Measurements from ENCODE around the gene BIVM.

BIVM gene

GRCh38 chr13:102763741-102764140, 35.2 kb upstream of the BIVM start:
- TF ChIP-seq REST (IDR thresholded peaks at IDR 0.05; ENCODE audit: low read depth): no peak
- TF ChIP-seq EP300 (IDR thresholded peaks at IDR 0.05; ENCODE audit: borderline replicate concordance): no peak
- TF ChIP-seq ZBTB7A (IDR thresholded peaks at IDR 0.05; ENCODE audit: low read depth): no peak
- no peak for TF ChIP-seq CEBPB (IDR thresholded peaks at IDR 0.05)
- TF ChIP-seq TAF1 (IDR thresholded peaks at IDR 0.05; ENCODE audit: low read depth): no peak

GRCh38 chr13:102768909-102769308, 30.0 kb upstream of the BIVM start:
- no peak for TF ChIP-seq TEAD4 (IDR thresholded peaks at IDR 0.05)
- no peak for TF ChIP-seq YY1 (IDR thresholded peaks at IDR 0.05; ENCODE audit: low read depth)
- TF ChIP-seq NFIC (IDR thresholded peaks at IDR 0.05): no peak
- no peak for TF ChIP-seq MAX (IDR thresholded peaks at IDR 0.05)
- TF ChIP-seq TAF1 (IDR thresholded peaks at IDR 0.05; ENCODE audit: low read depth): no peak

- TF ChIP-seq CREB1 (IDR thresholded peaks at IDR 0.05; ENCODE audit: low read depth) (no peak), TEAD4 (IDR thresholded peaks at IDR 0.05) (no peak), TCF12 (IDR thresholded peaks at IDR 0.05; ENCODE audit: low read depth) (no peak), YY1 (IDR thresholded peaks at IDR 0.05; ENCODE audit: low read depth) (no peak)
Measured at GRCh38 chr13:102769679-102770078, 29.2 kb upstream of the BIVM start.

GRCh38 chr13:102770435-102770834, 28.5 kb upstream of the BIVM start:
- no peak for TF ChIP-seq REST (IDR thresholded peaks at IDR 0.05; ENCODE audit: low read depth)
- no peak for TF ChIP-seq TAF1 (IDR thresholded peaks at IDR 0.05; ENCODE audit: low read depth)
- TF ChIP-seq CEBPB (IDR thresholded peaks at IDR 0.05): no peak
- no peak for TF ChIP-seq TCF12 (IDR thresholded peaks at IDR 0.05; ENCODE audit: low read depth)
- no peak for TF ChIP-seq CREB1 (IDR thresholded peaks at IDR 0.05; ENCODE audit: low read depth)
- no peak for TF ChIP-seq RAD21 (IDR thresholded peaks at IDR 0.05; ENCODE audit: low read depth)
- TF ChIP-seq USF1 (IDR thresholded peaks at IDR 0.05): no peak
- TF ChIP-seq EGR1 (IDR thresholded peaks at IDR 0.05): no peak
- no peak for TF ChIP-seq YY1 (IDR thresholded peaks at IDR 0.05; ENCODE audit: low read depth)
- TF ChIP-seq NFIC (IDR thresholded peaks at IDR 0.05): no peak
- no peak for TF ChIP-seq EP300 (IDR thresholded peaks at IDR 0.05; ENCODE audit: borderline replicate concordance)
- no peak for TF ChIP-seq FOXM1 (IDR thresholded peaks at IDR 0.05; ENCODE audit: borderline replicate concordance, low read depth)
- no peak for TF ChIP-seq ZBTB7A (IDR thresholded peaks at IDR 0.05; ENCODE audit: low read depth)
- no peak for TF ChIP-seq MAX (IDR thresholded peaks at IDR 0.05)
- no peak for TF ChIP-seq TEAD4 (IDR thresholded peaks at IDR 0.05)

GRCh38 chr13:102771298-102772041, 27.4 kb upstream of the BIVM start:
- TF ChIP-seq EGR1 (IDR thresholded peaks at IDR 0.05): no peak
- no peak for TF ChIP-seq YY1 (IDR thresholded peaks at IDR 0.05; ENCODE audit: low read depth)
- TF ChIP-seq TAF1 (IDR thresholded peaks at IDR 0.05; ENCODE audit: low read depth): no peak
- no peak for TF ChIP-seq TCF12 (IDR thresholded peaks at IDR 0.05; ENCODE audit: low read depth)
- no peak for TF ChIP-seq CREB1 (IDR thresholded peaks at IDR 0.05; ENCODE audit: low read depth)
- no peak for TF ChIP-seq EP300 (IDR thresholded peaks at IDR 0.05; ENCODE audit: borderline replicate concordance)
- no peak for TF ChIP-seq ZBTB7A (IDR thresholded peaks at IDR 0.05; ENCODE audit: low read depth)
- no peak for TF ChIP-seq RAD21 (IDR thresholded peaks at IDR 0.05; ENCODE audit: low read depth)
- no peak for TF ChIP-seq CEBPB (IDR thresholded peaks at IDR 0.05)
- no peak for TF ChIP-seq REST (IDR thresholded peaks at IDR 0.05; ENCODE audit: low read depth)
- no peak for TF ChIP-seq TEAD4 (IDR thresholded peaks at IDR 0.05)
- TF ChIP-seq FOXM1 (IDR thresholded peaks at IDR 0.05; ENCODE audit: borderline replicate concordance, low read depth): no peak
- TF ChIP-seq USF1 (IDR thresholded peaks at IDR 0.05): no peak
- TF ChIP-seq NFIC (IDR thresholded peaks at IDR 0.05): no peak
- TF ChIP-seq MAX (IDR thresholded peaks at IDR 0.05): no peak
